BJ (cell line): Measurements from ENCODE around the gene CIROP. TPM values are rescaled to one million over a fixed set of nuclear protein-coding genes. Genes with fewer than 3 reads are reported as not detected.

Experiments used
- CTCF ChIA-PET: fragments of 350-600 bp; formaldehyde crosslinking; extraction: SDS; loops from one replicate; lab custom pipeline; 2021; ENCODE audit warnings: antibody characterized with exemption, inconsistent platforms; lab: Yijun Ruan, JAX
- POLR2A ChIA-PET: fragments of 300-600 bp; sonication (Branson Sonifier 250); formaldehyde crosslinking; extraction: SDS; loops from one replicate; lab custom pipeline; 2021; ENCODE audit warnings: antibody characterized with exemption; lab: Charles Lee
- DNase-seq: peaks from one replicate; pipeline ENCODE4 v3.0.0-alpha.2; 2011; ENCODE audit warnings: low read depth
- H3K27me3 ChIP-seq: 2 replicates; pipeline ENCODE4 v1.6.0; 2011; ENCODE audit warnings: low read length; ENCODE audit not compliant: control insufficient read depth, insufficient read depth
- H3K36me3 ChIP-seq: 2 replicates; pipeline ENCODE4 v1.5.1; 2011; ENCODE audit warnings: low read length; ENCODE audit not compliant: control insufficient read depth, insufficient read depth
- H3K4me3 ChIP-seq: 2 replicates; pipeline ENCODE4 v1.5.1; 2011; ENCODE audit warnings: low read depth, mild to moderate bottlenecking, control low read depth, low read length
- CTCF ChIP-seq: IDR thresholded peaks from 2 replicates; pipeline ENCODE4 v1.5.1; 2011; ENCODE audit warnings: low read depth, mild to moderate bottlenecking, control low read depth, inconsistent platforms, low read length, moderate library complexity; ENCODE audit not compliant: insufficient read depth
- polyA plus RNA-seq: library from polyadenylated mRNA; depleted of rRNA; stranded (reverse); fragments of >200 nt; gene quantifications from 2 replicates; pipeline ENCODE4 v1.2.3, GENCODE V29; 2011

Gene CIROP
- polyA plus RNA-seq, 1 experiment, result 0.07 TPM

- Histone ChIP-seq H3K4me3 (no peak overlapping the region), H3K36me3 (no peaks in the 10 kb centered on the region), H3K27me3 (no peaks in the 10 kb centered on the region)
- no peak for DNase-seq
- TF ChIP-seq CTCF, result no peak
- CTCF ChIA-PET, result interaction anchor here (3.3 to 4.0 kb wide), 2 partner anchors 28 to 38 kb away, joined by 11 to 18 read pairs; no protein-coding TSS in a partner anchor
- POLR2A ChIA-PET, result interaction anchor here (0.6 kb wide), 1 partner anchor 91 kb away, joined by 3 read pairs; no protein-coding TSS in a partner anchor
These were observed 43.9 kb upstream of the CIROP start for GRCh38 chr14:23148591-23149249.

- CTCF ChIA-PET, result interaction anchor here (1.3 to 4.0 kb wide), 2 partner anchors 9 to 27 kb away, joined by 5 to 20 read pairs; no protein-coding TSS in a partner anchor
- DNase-seq, result no peak
- Histone ChIP-seq H3K36me3 (no peaks in the 10 kb centered on the region), H3K27me3 (no peaks in the 10 kb centered on the region), H3K4me3 (no peak overlapping the region)
- TF ChIP-seq CTCF, result no peak
- POLR2A ChIA-PET, result no interaction called here
These were observed 42.9 kb upstream of the CIROP start for GRCh38 chr14:23147676-23148075.

GRCh38 chr14:23146980-23147379, 42.2 kb upstream of the CIROP start:
- Histone ChIP-seq H3K27me3 (no peaks in the 10 kb centered on the region), H3K4me3 (no peak overlapping the region), H3K36me3 (no peaks in the 10 kb centered on the region)
- no peak for TF ChIP-seq CTCF
- ChIA-PET CTCF (interaction anchor here (1.3 to 4.0 kb wide), 3 partner anchors 9 to 40 kb away, joined by 5 to 20 read pairs (median 9); no protein-coding TSS in a partner anchor), POLR2A (no interaction called here)
- no peak for DNase-seq

- CTCF ChIA-PET, result interaction anchor here (1.0 to 4.0 kb wide), 3 partner anchors 15 to 40 kb away, joined by 3 to 20 read pairs (median 9); no protein-coding TSS in a partner anchor
- Histone ChIP-seq H3K36me3 (no peaks in the 10 kb centered on the region), H3K4me3 (no peak overlapping the region), H3K27me3 (no peaks in the 10 kb centered on the region)
- no peak for DNase-seq
- POLR2A ChIA-PET, result no interaction called here
- no peak for TF ChIP-seq CTCF
These were observed 41.6 kb upstream of the CIROP start for GRCh38 chr14:23146351-23146910.

GRCh38 chr14:23145794-23146350, 41.1 kb upstream of the CIROP start:
- POLR2A ChIA-PET, result no interaction called here
- H3K4me3 ChIP-seq, result no peak overlapping the region
- CTCF ChIA-PET, result interaction anchor here (1.0 to 4.0 kb wide), 3 partner anchors 14 to 41 kb away, joined by 3 to 20 read pairs (median 9); no protein-coding TSS in a partner anchor
- DNase-seq, result no peak
- no peaks in the 10 kb centered on the region for H3K27me3 ChIP-seq
- no peak for TF ChIP-seq CTCF
- no peaks in the 10 kb centered on the region for H3K36me3 ChIP-seq
